WTC11 (cell line): ENCODE data around the gene NAT16. TPM values are rescaled to one million over a fixed set of nuclear protein-coding genes. Genes with fewer than 3 reads are reported as not detected.
A peak's percentile ranks its signal among the peaks of the same experiment; 100 is the strongest.

ENCODE experiments used
- ATF2 ChIP-seq: sonication (generic); formaldehyde crosslinking; IDR thresholded peaks from 2 replicates; pipeline ENCODE4 v1.8.1; 2022; ENCODE audit warnings: low read depth, missing genetic modification reagents, borderline replicate concordance
- CDX4 ChIP-seq: fragments of 250-450 bp; sonication (Bioruptor Pico); IDR thresholded peaks from 2 replicates; pipeline ENCODE4 v1.9.0; 2021; ENCODE audit warnings: moderate library complexity, mild to moderate bottlenecking, inconsistent platforms, borderline replicate concordance
- CREB1 ChIP-seq: sonication (generic); formaldehyde crosslinking; IDR thresholded peaks from 2 replicates; pipeline ENCODE4 v1.8.0; 2023; ENCODE audit warnings: mild to moderate bottlenecking, missing genetic modification reagents
- CREM ChIP-seq: sonication (generic); formaldehyde crosslinking; IDR thresholded peaks from 2 replicates; pipeline ENCODE4 v1.8.1; 2022; ENCODE audit warnings: mild to moderate bottlenecking, missing genetic modification reagents, moderate library complexity
- E2F5 ChIP-seq: sonication (generic); formaldehyde crosslinking; IDR thresholded peaks from 2 replicates; pipeline ENCODE4 v1.8.1; 2022; ENCODE audit warnings: mild to moderate bottlenecking, moderate library complexity, missing genetic modification reagents
- FOXK1 ChIP-seq: sonication (generic); formaldehyde crosslinking; IDR thresholded peaks from 2 replicates; pipeline ENCODE4 v1.8.0; 2022; ENCODE audit warnings: mild to moderate bottlenecking, moderate library complexity, missing genetic modification reagents
- FOXP1 ChIP-seq: sonication (generic); formaldehyde crosslinking; IDR thresholded peaks from 2 replicates; pipeline ENCODE4 v1.8.0; 2022; ENCODE audit warnings: missing genetic modification reagents, mild to moderate bottlenecking, moderate library complexity, borderline replicate concordance
- NFE2L1 ChIP-seq: sonication (generic); formaldehyde crosslinking; IDR thresholded peaks from 2 replicates; pipeline ENCODE4 v1.8.1; 2023; ENCODE audit warnings: missing genetic modification reagents
- PRRX2 ChIP-seq: fragments of 250-450 bp; sonication (Bioruptor Pico); IDR thresholded peaks from 2 replicates; pipeline ENCODE4 v1.8.0; 2021; ENCODE audit warnings: mild to moderate bottlenecking
- ZNF263 ChIP-seq: sonication (generic); formaldehyde crosslinking; IDR thresholded peaks from 2 replicates; pipeline ENCODE4 v1.8.1; 2022; ENCODE audit warnings: low read depth, mild to moderate bottlenecking, moderate library complexity, missing genetic modification reagents
- ZNF416 ChIP-seq: fragments of 250-450 bp; sonication (Bioruptor Pico); IDR thresholded peaks from 2 replicates; pipeline ENCODE4 v1.9.0; 2021; ENCODE audit warnings: mild to moderate bottlenecking, inconsistent platforms
- total RNA-seq: library from RNA; stranded (reverse); gene quantifications from 3 replicates; pipeline ENCODE4 v1.2.3, GENCODE V29; 2021
- TF ChIP-seq, protein P1 (sequence below): sonication (generic); formaldehyde crosslinking; conservative IDR thresholded peaks from 2 replicates; pipeline ENCODE4 v1.8.1; 2023; ENCODE audit warnings: mild to moderate bottlenecking, low read depth, missing genetic modification reagents, moderate library complexity
- TF ChIP-seq, protein P2 (sequence below): sonication (generic); formaldehyde crosslinking; conservative IDR thresholded peaks from 2 replicates; pipeline ENCODE4 v1.8.1; 2022; ENCODE audit warnings: mild to moderate bottlenecking, missing genetic modification reagents
- TF ChIP-seq, protein P3 (sequence below): sonication (generic); formaldehyde crosslinking; IDR thresholded peaks from 2 replicates; pipeline ENCODE4 v1.8.1; 2022; ENCODE audit warnings: missing genetic modification reagents, borderline replicate concordance
- TF ChIP-seq, protein P4 (sequence below): sonication (generic); formaldehyde crosslinking; IDR thresholded peaks from 2 replicates; pipeline ENCODE4 v1.8.1; 2023; ENCODE audit warnings: mild to moderate bottlenecking, missing genetic modification reagents
- TF ChIP-seq, protein P5 (sequence below): sonication (generic); formaldehyde crosslinking; IDR thresholded peaks from 2 replicates; pipeline ENCODE4 v1.8.0; 2023; ENCODE audit warnings: missing genetic modification reagents

NAT16 gene
- total RNA-seq, 1 experiment from 2014 or later = 0.39 TPM

- no peak for TF ChIP-seq ZNF416 (CRISPR knock-in tag)
- no peak for TF ChIP-seq ATF2 (CRISPR knock-in tag)
- TF ChIP-seq, protein P1, sequence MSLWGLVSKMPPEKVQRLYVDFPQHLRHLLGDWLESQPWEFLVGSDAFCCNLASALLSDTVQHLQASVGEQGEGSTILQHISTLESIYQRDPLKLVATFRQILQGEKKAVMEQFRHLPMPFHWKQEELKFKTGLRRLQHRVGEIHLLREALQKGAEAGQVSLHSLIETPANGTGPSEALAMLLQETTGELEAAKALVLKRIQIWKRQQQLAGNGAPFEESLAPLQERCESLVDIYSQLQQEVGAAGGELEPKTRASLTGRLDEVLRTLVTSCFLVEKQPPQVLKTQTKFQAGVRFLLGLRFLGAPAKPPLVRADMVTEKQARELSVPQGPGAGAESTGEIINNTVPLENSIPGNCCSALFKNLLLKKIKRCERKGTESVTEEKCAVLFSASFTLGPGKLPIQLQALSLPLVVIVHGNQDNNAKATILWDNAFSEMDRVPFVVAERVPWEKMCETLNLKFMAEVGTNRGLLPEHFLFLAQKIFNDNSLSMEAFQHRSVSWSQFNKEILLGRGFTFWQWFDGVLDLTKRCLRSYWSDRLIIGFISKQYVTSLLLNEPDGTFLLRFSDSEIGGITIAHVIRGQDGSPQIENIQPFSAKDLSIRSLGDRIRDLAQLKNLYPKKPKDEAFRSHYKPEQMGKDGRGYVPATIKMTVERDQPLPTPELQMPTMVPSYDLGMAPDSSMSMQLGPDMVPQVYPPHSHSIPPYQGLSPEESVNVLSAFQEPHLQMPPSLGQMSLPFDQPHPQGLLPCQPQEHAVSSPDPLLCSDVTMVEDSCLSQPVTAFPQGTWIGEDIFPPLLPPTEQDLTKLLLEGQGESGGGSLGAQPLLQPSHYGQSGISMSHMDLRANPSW (CRISPR knock-in tag) = no peak
- TF ChIP-seq CREM (CRISPR knock-in tag) = peak; percentile 78; the same call in 1 of the 2 replicates
- TF ChIP-seq PRRX2 (CRISPR knock-in tag) = no peak
- no peak for TF ChIP-seq CDX4
- TF ChIP-seq FOXK1 (CRISPR knock-in tag) = peak; percentile 72; the same call in 1 of the 2 replicates
- peak; percentile 83; the same call in 1 of the 2 replicates for TF ChIP-seq CREB1 (CRISPR knock-in tag)
- peak; percentile 91 for TF ChIP-seq FOXP1 (CRISPR knock-in tag)
- TF ChIP-seq, protein P2, sequence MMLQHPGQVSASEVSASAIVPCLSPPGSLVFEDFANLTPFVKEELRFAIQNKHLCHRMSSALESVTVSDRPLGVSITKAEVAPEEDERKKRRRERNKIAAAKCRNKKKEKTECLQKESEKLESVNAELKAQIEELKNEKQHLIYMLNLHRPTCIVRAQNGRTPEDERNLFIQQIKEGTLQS (CRISPR knock-in tag) = no peak
- TF ChIP-seq, protein P3, sequence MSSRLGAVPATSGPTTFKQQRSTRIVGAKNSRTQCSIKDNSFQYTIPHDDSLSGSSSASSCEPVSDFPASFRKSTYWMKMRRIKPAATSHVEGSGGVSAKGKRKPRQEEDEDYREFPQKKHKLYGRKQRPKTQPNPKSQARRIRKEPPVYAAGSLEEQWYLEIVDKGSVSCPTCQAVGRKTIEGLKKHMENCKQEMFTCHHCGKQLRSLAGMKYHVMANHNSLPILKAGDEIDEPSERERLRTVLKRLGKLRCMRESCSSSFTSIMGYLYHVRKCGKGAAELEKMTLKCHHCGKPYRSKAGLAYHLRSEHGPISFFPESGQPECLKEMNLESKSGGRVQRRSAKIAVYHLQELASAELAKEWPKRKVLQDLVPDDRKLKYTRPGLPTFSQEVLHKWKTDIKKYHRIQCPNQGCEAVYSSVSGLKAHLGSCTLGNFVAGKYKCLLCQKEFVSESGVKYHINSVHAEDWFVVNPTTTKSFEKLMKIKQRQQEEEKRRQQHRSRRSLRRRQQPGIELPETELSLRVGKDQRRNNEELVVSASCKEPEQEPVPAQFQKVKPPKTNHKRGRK (CRISPR knock-in tag) = no peak
- peak; percentile 87 for TF ChIP-seq E2F5 (CRISPR knock-in tag)
- TF ChIP-seq, protein P4, sequence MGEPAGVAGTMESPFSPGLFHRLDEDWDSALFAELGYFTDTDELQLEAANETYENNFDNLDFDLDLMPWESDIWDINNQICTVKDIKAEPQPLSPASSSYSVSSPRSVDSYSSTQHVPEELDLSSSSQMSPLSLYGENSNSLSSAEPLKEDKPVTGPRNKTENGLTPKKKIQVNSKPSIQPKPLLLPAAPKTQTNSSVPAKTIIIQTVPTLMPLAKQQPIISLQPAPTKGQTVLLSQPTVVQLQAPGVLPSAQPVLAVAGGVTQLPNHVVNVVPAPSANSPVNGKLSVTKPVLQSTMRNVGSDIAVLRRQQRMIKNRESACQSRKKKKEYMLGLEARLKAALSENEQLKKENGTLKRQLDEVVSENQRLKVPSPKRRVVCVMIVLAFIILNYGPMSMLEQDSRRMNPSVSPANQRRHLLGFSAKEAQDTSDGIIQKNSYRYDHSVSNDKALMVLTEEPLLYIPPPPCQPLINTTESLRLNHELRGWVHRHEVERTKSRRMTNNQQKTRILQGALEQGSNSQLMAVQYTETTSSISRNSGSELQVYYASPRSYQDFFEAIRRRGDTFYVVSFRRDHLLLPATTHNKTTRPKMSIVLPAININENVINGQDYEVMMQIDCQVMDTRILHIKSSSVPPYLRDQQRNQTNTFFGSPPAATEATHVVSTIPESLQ = no peak
- TF ChIP-seq, protein P5, sequence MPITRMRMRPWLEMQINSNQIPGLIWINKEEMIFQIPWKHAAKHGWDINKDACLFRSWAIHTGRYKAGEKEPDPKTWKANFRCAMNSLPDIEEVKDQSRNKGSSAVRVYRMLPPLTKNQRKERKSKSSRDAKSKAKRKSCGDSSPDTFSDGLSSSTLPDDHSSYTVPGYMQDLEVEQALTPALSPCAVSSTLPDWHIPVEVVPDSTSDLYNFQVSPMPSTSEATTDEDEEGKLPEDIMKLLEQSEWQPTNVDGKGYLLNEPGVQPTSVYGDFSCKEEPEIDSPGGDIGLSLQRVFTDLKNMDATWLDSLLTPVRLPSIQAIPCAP (CRISPR knock-in tag) = peak; percentile 94
- TF ChIP-seq NFE2L1 = peak; percentile 97
- no peak for TF ChIP-seq ZNF263 (CRISPR knock-in tag)
Measured at GRCh38 chr7:101153969-101154692, 26.0 kb downstream of the NAT16 start, which contains the start of gene AP1S1 (continued).
